Esophagus muscularis mucosa (tissue), 4 donors: ENCODE results near the gene ARMC12.

Source experiments
- EP300 ChIP-seq: sonication (generic); formaldehyde crosslinking; IDR thresholded peaks from one replicate; pipeline ENCODE4 v1.6.1; 2017; ENCODE audit warnings: antibody characterized with exemption
- POLR2AphosphoS5 ChIP-seq, 2 donors: sonication (generic); formaldehyde crosslinking; IDR thresholded peaks; one replicate each; pipeline ENCODE4 v1.6.1; 2017; ENCODE audit warnings: antibody characterized with exemption in 2 of 2
- TF ChIP-seq, protein P1 (sequence below), 3 experiments: fragments of 200-600 bp in 2 of 3; fragments of 450-650 bp in 1 of 3; sonication (generic) in 2 of 3; IDR thresholded peaks; one replicate each; pipeline ENCODE4 v1.5.1; 2017 to 2019; ENCODE audit warnings: antibody characterized with exemption in 3 of 3, mild to moderate bottlenecking in 2 of 3, moderate library complexity in 1 of 3

GRCh38 chr6:35771343-35771627, 34.5 kb downstream of the ARMC12 start:
- TF ChIP-seq, protein P1, sequence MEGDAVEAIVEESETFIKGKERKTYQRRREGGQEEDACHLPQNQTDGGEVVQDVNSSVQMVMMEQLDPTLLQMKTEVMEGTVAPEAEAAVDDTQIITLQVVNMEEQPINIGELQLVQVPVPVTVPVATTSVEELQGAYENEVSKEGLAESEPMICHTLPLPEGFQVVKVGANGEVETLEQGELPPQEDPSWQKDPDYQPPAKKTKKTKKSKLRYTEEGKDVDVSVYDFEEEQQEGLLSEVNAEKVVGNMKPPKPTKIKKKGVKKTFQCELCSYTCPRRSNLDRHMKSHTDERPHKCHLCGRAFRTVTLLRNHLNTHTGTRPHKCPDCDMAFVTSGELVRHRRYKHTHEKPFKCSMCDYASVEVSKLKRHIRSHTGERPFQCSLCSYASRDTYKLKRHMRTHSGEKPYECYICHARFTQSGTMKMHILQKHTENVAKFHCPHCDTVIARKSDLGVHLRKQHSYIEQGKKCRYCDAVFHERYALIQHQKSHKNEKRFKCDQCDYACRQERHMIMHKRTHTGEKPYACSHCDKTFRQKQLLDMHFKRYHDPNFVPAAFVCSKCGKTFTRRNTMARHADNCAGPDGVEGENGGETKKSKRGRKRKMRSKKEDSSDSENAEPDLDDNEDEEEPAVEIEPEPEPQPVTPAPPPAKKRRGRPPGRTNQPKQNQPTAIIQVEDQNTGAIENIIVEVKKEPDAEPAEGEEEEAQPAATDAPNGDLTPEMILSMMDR (IDR thresholded peaks at IDR 0.05), result no peak
- TF ChIP-seq POLR2AphosphoS5 (IDR thresholded peaks at IDR 0.05) (no peak), EP300 (no peak)
